Keratinocyte (primary cell): Measurements from ENCODE around the gene WDR46. TPM values are rescaled to one million over a fixed set of nuclear protein-coding genes. Genes with fewer than 3 reads are reported as not detected.

Experiments used
- DNase-seq: peaks from one replicate; pipeline ENCODE4 v3.0.0-alpha.2; 2011; ENCODE audit warnings: low read depth, missing footprints, low spot score
- FAIRE-seq: peaks from 2 replicates; lab custom pipeline; 2011; peaks lifted over from hg19 to GRCh38; lab: Jason Lieb, UNC
- H2AFZ ChIP-seq: 2 replicates; pipeline ENCODE4 v1.6.0; 2012; ENCODE audit warnings: low read length, control low read depth, inconsistent platforms; ENCODE audit not compliant: control insufficient read depth
- H3K27ac ChIP-seq: 2 replicates; pipeline ENCODE4 v1.5.1; 2011; ENCODE audit warnings: low read length; ENCODE audit not compliant: control insufficient read depth, insufficient read depth
- H3K27me3 ChIP-seq: 3 replicates; pipeline ENCODE4 v1.6.0; 2011; ENCODE audit warnings: low read length; ENCODE audit not compliant: control insufficient read depth, insufficient read depth; ENCODE audit errors: extremely low read depth
- H3K36me3 ChIP-seq, 2 experiments: 2 replicates in 1 of 2; 3 replicates in 1 of 2; pipeline ENCODE4 v1.5.1; 2011; ENCODE audit warnings: low read length in 2 of 2, mild to moderate bottlenecking in 1 of 2; ENCODE audit not compliant: control insufficient read depth in 2 of 2, insufficient read depth in 2 of 2; ENCODE audit errors: extremely low read depth in 1 of 2
- H3K4me1 ChIP-seq: 3 replicates; pipeline ENCODE4 v1.5.1; 2011; ENCODE audit warnings: low read length; ENCODE audit not compliant: control insufficient read depth, insufficient read depth; ENCODE audit errors: extremely low read depth
- H3K4me2 ChIP-seq: 3 replicates; pipeline ENCODE4 v1.6.0; 2011; ENCODE audit warnings: low read depth, low read length; ENCODE audit not compliant: control insufficient read depth, insufficient read depth; ENCODE audit errors: extremely low read depth
- H3K4me3 ChIP-seq, 3 experiments: fragments of 200-600 bp in 1 of 3; sonication (generic) in 1 of 3; 2 replicates in 2 of 3; 3 replicates in 1 of 3; pipeline ENCODE4 v1.5.1; 2011 to 2016; ENCODE audit warnings: low read length in 3 of 3, mild to moderate bottlenecking in 3 of 3, control low read depth in 2 of 3, inconsistent platforms in 1 of 3, low read depth in 1 of 3, mixed read lengths in 1 of 3, mixed run types in 1 of 3, moderate library complexity in 1 of 3; ENCODE audit not compliant: control insufficient read depth in 2 of 3, insufficient read depth in 2 of 3; ENCODE audit errors: extremely low read depth in 1 of 3
- H3K79me2 ChIP-seq: 2 replicates; pipeline ENCODE4 v1.6.0; 2012; ENCODE audit warnings: low read length; ENCODE audit not compliant: control insufficient read depth, insufficient read depth
- H3K9ac ChIP-seq: 3 replicates; pipeline ENCODE4 v1.6.0; 2011; ENCODE audit warnings: low read length; ENCODE audit not compliant: control insufficient read depth, insufficient read depth; ENCODE audit errors: extremely low read depth
- H3K9me1 ChIP-seq: 3 replicates; pipeline ENCODE4 v1.6.0; 2011; ENCODE audit warnings: low read length; ENCODE audit not compliant: control insufficient read depth, insufficient read depth; ENCODE audit errors: extremely low read depth
- H3K9me3 ChIP-seq: 2 replicates; pipeline ENCODE4 v1.5.1; 2012; ENCODE audit warnings: low read depth, low read length; ENCODE audit not compliant: control insufficient read depth
- H4K20me1 ChIP-seq: 3 replicates; pipeline ENCODE4 v1.6.0; 2011; ENCODE audit warnings: low read length; ENCODE audit not compliant: control insufficient read depth, insufficient read depth; ENCODE audit errors: extremely low read depth
- EZH2 ChIP-seq: IDR thresholded peaks from one replicate; pipeline ENCODE4 v1.6.1; 2012; ENCODE audit warnings: inconsistent platforms, mild to moderate bottlenecking, low read length, moderate library complexity
- dilution Hi-C: fragments of 300-500 bp; cut with MboI; formaldehyde crosslinking; loops from one replicate; pipeline ENCODE4 v1.7.0; 2020; ENCODE audit warnings: low sequenced_read_pairs; ENCODE audit not compliant: extremely low pct_ligation_motif_present
- polyA minus RNA-seq, 3 experiments: library from RNA; depleted of rRNA, polyadenylated mRNA; stranded (reverse); fragments of >200 nt; gene quantifications; 1 replicate in 1 of 3; 2 replicates in 1 of 3; 3 replicates in 1 of 3; pipeline ENCODE4 v1.2.3, GENCODE V29; 2011
- polyA plus RNA-seq, 5 experiments: library from polyadenylated mRNA; depleted of rRNA in 3 of 5; stranded (reverse) in 3 of 5; stranded (forward) in 1 of 5; unstranded in 1 of 5; fragments of >200 nt; gene quantifications; 1 replicate in 1 of 5; 2 replicates in 3 of 5; 3 replicates in 1 of 5; pipeline versions ENCODE4 v1.2.1 to v1.2.3, GENCODE V29; 2011 to 2012; ENCODE audit warnings: missing spikeins in 2 of 5, low read depth in 1 of 5, low replicate concordance in 1 of 5
- TF ChIP-seq, protein P1 (sequence below), 3 experiments: IDR thresholded peaks in 1 of 3; conservative IDR thresholded peaks in 1 of 3; optimal IDR thresholded peaks in 1 of 3; 2 replicates in 2 of 3; 3 replicates in 1 of 3; pipeline versions ENCODE3 to v1.5.1; 2011; ENCODE audit warnings: low read length in 3 of 3, mild to moderate bottlenecking in 3 of 3, moderate library complexity in 2 of 3, control low read depth in 1 of 3, inconsistent platforms in 1 of 3; ENCODE audit not compliant: insufficient read depth in 2 of 3; ENCODE audit errors: extremely low read depth in 1 of 3

WDR46 gene, protein sequence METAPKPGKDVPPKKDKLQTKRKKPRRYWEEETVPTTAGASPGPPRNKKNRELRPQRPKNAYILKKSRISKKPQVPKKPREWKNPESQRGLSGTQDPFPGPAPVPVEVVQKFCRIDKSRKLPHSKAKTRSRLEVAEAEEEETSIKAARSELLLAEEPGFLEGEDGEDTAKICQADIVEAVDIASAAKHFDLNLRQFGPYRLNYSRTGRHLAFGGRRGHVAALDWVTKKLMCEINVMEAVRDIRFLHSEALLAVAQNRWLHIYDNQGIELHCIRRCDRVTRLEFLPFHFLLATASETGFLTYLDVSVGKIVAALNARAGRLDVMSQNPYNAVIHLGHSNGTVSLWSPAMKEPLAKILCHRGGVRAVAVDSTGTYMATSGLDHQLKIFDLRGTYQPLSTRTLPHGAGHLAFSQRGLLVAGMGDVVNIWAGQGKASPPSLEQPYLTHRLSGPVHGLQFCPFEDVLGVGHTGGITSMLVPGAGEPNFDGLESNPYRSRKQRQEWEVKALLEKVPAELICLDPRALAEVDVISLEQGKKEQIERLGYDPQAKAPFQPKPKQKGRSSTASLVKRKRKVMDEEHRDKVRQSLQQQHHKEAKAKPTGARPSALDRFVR
- polyA plus RNA-seq (43.0 to 49.3 TPM (median 45.0 TPM) in 3 replicates), polyA minus RNA-seq (52.5 to 66.9 TPM (median 62.3 TPM) in 3 replicates)
- polyA plus RNA-seq (2011; ENCODE audit: low read depth), result 55.5 TPM
- 23.2 and 40.6 TPM in 2 replicates for polyA plus RNA-seq (2011; cell fraction: cytosol; rRNA removed)
- 59.1 and 59.7 TPM in 2 replicates for polyA plus RNA-seq (2011; cell fraction: nucleus; rRNA removed)
- 43.3 and 58.7 TPM in 2 replicates for polyA plus RNA-seq (2012; ENCODE audit: low replicate concordance)
- 66.4 TPM for polyA minus RNA-seq (2011; cell fraction: cytosol; rRNA and poly(A)+ RNA removed)
- polyA minus RNA-seq (2011; cell fraction: nucleus; rRNA and poly(A)+ RNA removed), result 28.2 and 33.5 TPM in 2 replicates

DNA sequence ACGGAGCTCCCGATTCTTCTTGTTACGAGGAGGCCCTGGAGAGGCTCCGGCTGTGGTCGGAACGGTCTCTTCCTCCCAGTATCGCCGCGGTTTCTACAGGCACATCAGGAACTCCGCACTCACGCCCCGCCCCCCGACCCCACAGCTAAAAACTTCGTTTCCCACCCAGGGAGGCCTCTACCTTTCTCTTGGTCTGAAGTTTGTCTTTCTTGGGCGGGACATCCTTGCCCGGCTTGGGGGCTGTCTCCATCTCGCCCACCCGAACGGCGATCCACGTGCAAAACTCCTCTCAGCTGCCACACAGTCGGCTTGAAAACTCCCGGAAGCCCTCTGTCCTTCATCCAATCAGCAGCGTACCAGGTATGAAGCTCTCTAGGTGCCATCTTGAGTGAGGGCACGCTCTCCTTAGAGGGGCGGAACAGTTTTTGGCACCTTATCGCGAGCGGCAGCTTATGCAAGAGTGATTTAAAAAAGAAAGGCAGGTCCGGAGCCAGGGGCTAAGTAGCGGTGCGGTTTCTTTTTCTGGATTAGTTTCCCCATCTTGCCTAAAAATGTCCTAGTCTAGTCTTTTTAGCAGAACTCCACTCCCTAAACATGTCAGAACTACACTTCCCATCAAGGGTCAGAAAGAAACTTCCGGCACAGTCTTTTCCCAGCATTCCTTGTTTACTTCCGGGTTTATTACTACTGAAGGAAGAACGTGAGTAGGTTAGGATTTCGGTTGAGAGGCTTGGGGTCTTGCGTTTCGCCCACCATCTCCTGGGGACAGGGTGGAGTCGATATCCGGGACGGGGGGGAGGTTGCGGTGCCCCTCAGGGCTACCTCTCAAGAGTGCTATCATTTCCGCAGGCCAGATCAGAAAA lies at the start of gene WDR46, which contains the start of gene PFDN6:
Gene WDR46 (minus strand): TSS at position 319 of the 863 bp plus-strand sequence. CDS start 69 bp downstream, at position 250.
Gene PFDN6 (plus strand): TSS at position 681 of the 863 bp plus-strand sequence. CDS start 256 bp downstream, outside the sequence.
- dilution Hi-C loops, result no loop called here
- Histone ChIP-seq H2AFZ (peak within 1 kb of the TSS; percentile 95), H3K36me3 (peaks cover 34 to 53% of the 10 kb centered on the region in 2 experiments), H3K4me1 (peaks cover 20% of the 10 kb centered on the region), H3K27ac (peak within 1 kb of the TSS; percentile 85), H3K9me1 (no peaks in the 10 kb centered on the region), H4K20me1 (no peaks in the 10 kb centered on the region), H3K9me3 (no peaks in the 10 kb centered on the region), H3K4me3 (peak within 1 kb of the TSS; percentile 54 to 98 (median 95)), H3K9ac (peak within 1 kb of the TSS; percentile 95), H3K79me2 (peaks cover 49% of the 10 kb centered on the region), H3K4me2 (peak within 1 kb of the TSS; percentile 99), H3K27me3 (no peaks in the 10 kb centered on the region)
- FAIRE-seq, result peak; percentile 41
- TF ChIP-seq, protein P1, sequence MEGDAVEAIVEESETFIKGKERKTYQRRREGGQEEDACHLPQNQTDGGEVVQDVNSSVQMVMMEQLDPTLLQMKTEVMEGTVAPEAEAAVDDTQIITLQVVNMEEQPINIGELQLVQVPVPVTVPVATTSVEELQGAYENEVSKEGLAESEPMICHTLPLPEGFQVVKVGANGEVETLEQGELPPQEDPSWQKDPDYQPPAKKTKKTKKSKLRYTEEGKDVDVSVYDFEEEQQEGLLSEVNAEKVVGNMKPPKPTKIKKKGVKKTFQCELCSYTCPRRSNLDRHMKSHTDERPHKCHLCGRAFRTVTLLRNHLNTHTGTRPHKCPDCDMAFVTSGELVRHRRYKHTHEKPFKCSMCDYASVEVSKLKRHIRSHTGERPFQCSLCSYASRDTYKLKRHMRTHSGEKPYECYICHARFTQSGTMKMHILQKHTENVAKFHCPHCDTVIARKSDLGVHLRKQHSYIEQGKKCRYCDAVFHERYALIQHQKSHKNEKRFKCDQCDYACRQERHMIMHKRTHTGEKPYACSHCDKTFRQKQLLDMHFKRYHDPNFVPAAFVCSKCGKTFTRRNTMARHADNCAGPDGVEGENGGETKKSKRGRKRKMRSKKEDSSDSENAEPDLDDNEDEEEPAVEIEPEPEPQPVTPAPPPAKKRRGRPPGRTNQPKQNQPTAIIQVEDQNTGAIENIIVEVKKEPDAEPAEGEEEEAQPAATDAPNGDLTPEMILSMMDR (optimal IDR thresholded peaks at IDR 0.05 in 1 of 3, IDR thresholded peaks at IDR 0.05 in 1 of 3, conservative IDR thresholded peaks at IDR 0.05 in 1 of 3; ENCODE audit: extremely low read depth in 1 of 3, insufficient read depth in 2 of 3, low read length in 3 of 3), result no peak
- no peak for TF ChIP-seq EZH2
- DNase-seq, result no peak

DNA sequence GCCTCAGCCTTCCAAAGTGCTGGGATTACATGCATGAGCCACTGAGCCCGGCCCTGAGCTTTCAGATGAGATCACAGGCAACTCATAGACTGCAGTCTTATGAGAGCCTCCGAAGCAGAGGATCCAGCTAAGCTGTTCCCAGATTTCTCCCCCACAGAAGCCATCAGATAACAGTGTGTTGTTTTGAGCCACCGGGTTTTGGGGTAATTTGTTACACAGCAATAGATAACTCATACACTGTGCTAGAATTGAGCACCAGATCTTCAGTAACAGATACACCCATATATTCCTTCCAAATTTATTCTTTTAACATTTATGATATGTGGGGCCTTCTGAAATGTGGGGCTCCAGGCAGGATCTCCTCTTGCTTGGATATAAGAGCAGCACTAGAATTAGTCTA lies 47.5 kb upstream of the WDR46 start:
- no peak overlapping the region for H3K9ac ChIP-seq
- H3K79me2 ChIP-seq, result no peaks in the 10 kb centered on the region
- H4K20me1 ChIP-seq, result no peaks in the 10 kb centered on the region
- no peak overlapping the region for H3K4me2 ChIP-seq
- no peaks in the 10 kb centered on the region for H3K9me1 ChIP-seq
- DNase-seq (no peak), FAIRE-seq (no peak)
- no peaks in the 10 kb centered on the region for H3K9me3 ChIP-seq
- H3K4me3 ChIP-seq, result no peak overlapping the region
- no peak for TF ChIP-seq EZH2
- TF ChIP-seq, protein P1 (optimal IDR thresholded peaks at IDR 0.05 in 1 of 3, IDR thresholded peaks at IDR 0.05 in 1 of 3, conservative IDR thresholded peaks at IDR 0.05 in 1 of 3; ENCODE audit: extremely low read depth in 1 of 3, insufficient read depth in 2 of 3, low read length in 3 of 3), result no peak
- no peak overlapping the region for H3K27ac ChIP-seq
- no peaks in the 10 kb centered on the region for H3K4me1 ChIP-seq
- H3K36me3 ChIP-seq, result no peaks in the 10 kb centered on the region
- dilution Hi-C loops, result no loop called here
- no peaks in the 10 kb centered on the region for H3K27me3 ChIP-seq
- H2AFZ ChIP-seq, result no peak overlapping the region
